Measurements from ENCODE around the gene TSBP1. TPM values are rescaled to one million over a fixed set of nuclear protein-coding genes. Genes with fewer than 3 reads are reported as not detected.
A peak's percentile ranks its signal among the peaks of the same experiment; 100 is the strongest.

TSBP1 gene
- total and polyA plus RNA-seq, 2 of the 13 experiments (the other 11 are each of a cell fraction or from before 2014, with no cell fraction given) = not detected

- ChIA-PET CTCF (ENCODE audit: low intra/inter-chr PET ratio, low total read pairs) (no interaction called here), POLR2A (no interaction called here)
- Histone ChIP-seq H3K9me3 (ENCODE audit: low read length) (no peaks in the 10 kb centered on the region), H3K27me3 (ENCODE audit: control insufficient read depth in 1 of 2, insufficient read depth in 2 of 2, low read length in 2 of 2) (peaks cover 0 to 23% of the 10 kb centered on the region in 2 experiments; a peak in 3 of 5 replicates), H3K36me3 (replicated peaks in 1 of 2; ENCODE audit: control insufficient read depth in 1 of 2, insufficient read depth in 2 of 2, low read length in 2 of 2) (no peaks in the 10 kb centered on the region), H3K79me2 (ENCODE audit: insufficient read depth, low read length) (no peaks in the 10 kb centered on the region), H3K4me1 (ENCODE audit: insufficient read depth, low read length) (no peaks in the 10 kb centered on the region), H4K20me1 (ENCODE audit: insufficient read depth, low read length) (no peaks in the 10 kb centered on the region), H2AFZ (ENCODE audit: low read length) (no peak overlapping the region), H3K4me3 (replicated peaks in 1 of 3; ENCODE audit: insufficient read depth in 1 of 3, low read depth in 2 of 3, low read length in 3 of 3) (no peak overlapping the region), H3K27ac (ENCODE audit: extremely low read length, insufficient read depth, low read length) (no peak overlapping the region), H3K4me2 (ENCODE audit: low read depth, low read length) (no peak overlapping the region), H3K9ac (ENCODE audit: insufficient read depth, low read depth, low read length) (no peak overlapping the region)
- intact Hi-C loops (cut with micrococcal nuclease; ENCODE audit: unreplicated experiment) (no loop called here), in situ Hi-C loops (cut with HindIII; ENCODE audit: extremely low pct_ligation_motif_present, low pct_unique_long_range_greater_than_20kb) (no loop called here)
- FAIRE-seq = no peak
- DNase-seq (ENCODE audit: low spot score) = no peak
- no peak for TF ChIP-seq ZNF33A (CRISPR knock-in tag; IDR thresholded peaks at IDR 0.05; ENCODE audit: borderline replicate concordance)
- no peak for TF ChIP-seq TGIF2 (CRISPR knock-in tag; IDR thresholded peaks at IDR 0.05)
- no peak for TF ChIP-seq U2AF2 (IDR thresholded peaks at IDR 0.05; ENCODE audit: low read depth, low read length)
- TF ChIP-seq NCOA1 (CRISPR knock-in tag; IDR thresholded peaks at IDR 0.05) = no peak
- TF ChIP-seq ZNF713 (CRISPR knock-in tag; IDR thresholded peaks at IDR 0.05) = no peak
- no peak for TF ChIP-seq KDM1A (CRISPR knock-in tag; IDR thresholded peaks at IDR 0.05)
- TF ChIP-seq ZNF879 (CRISPR knock-in tag; IDR thresholded peaks at IDR 0.05) = no peak
- TF ChIP-seq MED8 (CRISPR knock-in tag; IDR thresholded peaks at IDR 0.05; ENCODE audit: insufficient replicate concordance) = no peak
- TF ChIP-seq NR2C2 (CRISPR knock-in tag; IDR thresholded peaks at IDR 0.05; ENCODE audit: borderline replicate concordance) = no peak
- TF ChIP-seq ZNF841 (CRISPR knock-in tag; IDR thresholded peaks at IDR 0.05; ENCODE audit: borderline replicate concordance) = no peak
- TF ChIP-seq, protein P1, sequence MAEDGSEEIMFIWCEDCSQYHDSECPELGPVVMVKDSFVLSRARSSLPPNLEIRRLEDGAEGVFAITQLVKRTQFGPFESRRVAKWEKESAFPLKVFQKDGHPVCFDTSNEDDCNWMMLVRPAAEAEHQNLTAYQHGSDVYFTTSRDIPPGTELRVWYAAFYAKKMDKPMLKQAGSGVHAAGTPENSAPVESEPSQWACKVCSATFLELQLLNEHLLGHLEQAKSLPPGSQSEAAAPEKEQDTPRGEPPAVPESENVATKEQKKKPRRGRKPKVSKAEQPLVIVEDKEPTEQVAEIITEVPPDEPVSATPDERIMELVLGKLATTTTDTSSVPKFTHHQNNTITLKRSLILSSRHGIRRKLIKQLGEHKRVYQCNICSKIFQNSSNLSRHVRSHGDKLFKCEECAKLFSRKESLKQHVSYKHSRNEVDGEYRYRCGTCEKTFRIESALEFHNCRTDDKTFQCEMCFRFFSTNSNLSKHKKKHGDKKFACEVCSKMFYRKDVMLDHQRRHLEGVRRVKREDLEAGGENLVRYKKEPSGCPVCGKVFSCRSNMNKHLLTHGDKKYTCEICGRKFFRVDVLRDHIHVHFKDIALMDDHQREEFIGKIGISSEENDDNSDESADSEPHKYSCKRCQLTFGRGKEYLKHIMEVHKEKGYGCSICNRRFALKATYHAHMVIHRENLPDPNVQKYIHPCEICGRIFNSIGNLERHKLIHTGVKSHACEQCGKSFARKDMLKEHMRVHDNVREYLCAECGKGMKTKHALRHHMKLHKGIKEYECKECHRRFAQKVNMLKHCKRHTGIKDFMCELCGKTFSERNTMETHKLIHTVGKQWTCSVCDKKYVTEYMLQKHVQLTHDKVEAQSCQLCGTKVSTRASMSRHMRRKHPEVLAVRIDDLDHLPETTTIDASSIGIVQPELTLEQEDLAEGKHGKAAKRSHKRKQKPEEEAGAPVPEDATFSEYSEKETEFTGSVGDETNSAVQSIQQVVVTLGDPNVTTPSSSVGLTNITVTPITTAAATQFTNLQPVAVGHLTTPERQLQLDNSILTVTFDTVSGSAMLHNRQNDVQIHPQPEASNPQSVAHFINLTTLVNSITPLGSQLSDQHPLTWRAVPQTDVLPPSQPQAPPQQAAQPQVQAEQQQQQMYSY (CRISPR knock-in tag; IDR thresholded peaks at IDR 0.05) = no peak
- TF ChIP-seq, protein P2, sequence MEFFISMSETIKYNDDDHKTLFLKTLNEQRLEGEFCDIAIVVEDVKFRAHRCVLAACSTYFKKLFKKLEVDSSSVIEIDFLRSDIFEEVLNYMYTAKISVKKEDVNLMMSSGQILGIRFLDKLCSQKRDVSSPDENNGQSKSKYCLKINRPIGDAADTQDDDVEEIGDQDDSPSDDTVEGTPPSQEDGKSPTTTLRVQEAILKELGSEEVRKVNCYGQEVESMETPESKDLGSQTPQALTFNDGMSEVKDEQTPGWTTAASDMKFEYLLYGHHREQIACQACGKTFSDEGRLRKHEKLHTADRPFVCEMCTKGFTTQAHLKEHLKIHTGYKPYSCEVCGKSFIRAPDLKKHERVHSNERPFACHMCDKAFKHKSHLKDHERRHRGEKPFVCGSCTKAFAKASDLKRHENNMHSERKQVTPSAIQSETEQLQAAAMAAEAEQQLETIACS (CRISPR knock-in tag; IDR thresholded peaks at IDR 0.05) = no peak
- TF ChIP-seq ZNF777 (CRISPR knock-in tag; IDR thresholded peaks at IDR 0.05) = no peak
- TF ChIP-seq SETDB1 (CRISPR knock-in tag; IDR thresholded peaks at IDR 0.05; ENCODE audit: borderline replicate concordance) = no peak
- no TSS peak for BruUV-seq (replicated peaks)
- WGBS (ENCODE audit: low lambda C conversion rate) = 2% methylated on average over 2 of the region's 8 CpGs
- peak; percentile 72 for ATAC-seq
Measured at GRCh38 chr6:32402812-32403211, 31.1 kb upstream of the TSBP1 start.

Data from HepG2 (cell line).